Heart left ventricle (tissue), 16 donors: Measurements from ENCODE around the gene QKI. TPM values are rescaled to one million over a fixed set of nuclear protein-coding genes. Genes with fewer than 3 reads are reported as not detected.
"Not testable (repeated sequence)": the region's sequence is repeated elsewhere in the genome, so short reads cannot be mapped to it uniquely, and the experiment has no call there.

Experiments used
- ATAC-seq, 4 donors: fragments of 200-7000 bp; cut with Tn5 transposase; one replicate each; pipeline ENCODE4 v1.9.1; 2020 to 2022; ENCODE audit warnings: moderate library complexity in 4 of 4, mild to moderate bottlenecking in 3 of 4, moderate number of reproducible peaks in 1 of 4
- DNase-seq, 5 donors: peaks; one replicate each; pipeline ENCODE4 v3.0.0-alpha.2; 2020
- H3K27ac ChIP-seq, 12 donors: fragments of 200-600 bp; sonication (generic) in 4 of 12; one replicate each; pipeline versions ENCODE4 v1.5.0 to v1.8.0; 2016 to 2022; ENCODE audit warnings: mild to moderate bottlenecking in 2 of 12
- H3K27me3 ChIP-seq, 9 donors: fragments of 200-600 bp; sonication (generic) in 2 of 9; one replicate each; pipeline versions ENCODE4 v1.5.1 to v1.8.0; 2016 to 2022; ENCODE audit warnings: mild to moderate bottlenecking in 3 of 9
- H3K36me3 ChIP-seq, 9 donors: fragments of 200-600 bp; sonication (generic) in 2 of 9; one replicate each; pipeline versions ENCODE4 v1.5.0 to v1.8.0; 2018 to 2022; ENCODE audit warnings: mild to moderate bottlenecking in 2 of 9
- H3K4me1 ChIP-seq, 12 donors: fragments of 200-600 bp; sonication (generic) in 4 of 12; one replicate each; pipeline versions ENCODE4 v1.5.0 to v1.8.0; 2016 to 2022; ENCODE audit warnings: mild to moderate bottlenecking in 3 of 12
- H3K4me3 ChIP-seq, 12 donors: fragments of 200-600 bp; sonication (generic) in 4 of 12; one replicate each; pipeline versions ENCODE4 v1.5.0 to v1.8.0; 2017 to 2022; ENCODE audit warnings: mild to moderate bottlenecking in 9 of 12, moderate library complexity in 4 of 12
- H3K9me3 ChIP-seq, 12 donors: fragments of 200-600 bp; sonication (generic) in 4 of 12; one replicate each; pipeline versions ENCODE4 v1.5.0 to v1.8.0; 2016 to 2022; ENCODE audit warnings: mild to moderate bottlenecking in 1 of 12
- CTCF ChIP-seq, 12 donors: fragments of 200-600 bp; sonication (generic) in 4 of 12; IDR thresholded peaks; one replicate each; pipeline versions ENCODE4 v1.5.0 to v1.8.0; 2018 to 2022; ENCODE audit warnings: antibody characterized with exemption in 12 of 12, mild to moderate bottlenecking in 5 of 12
- POLR2A ChIP-seq, 2 donors: fragments of 450-650 bp; IDR thresholded peaks; one replicate each; pipeline ENCODE4 v1.6.1; 2017; ENCODE audit warnings: antibody characterized with exemption in 2 of 2, mild to moderate bottlenecking in 2 of 2, moderate library complexity in 2 of 2
- WGBS, 4 donors: extraction: QIAGEN DNeasy Blood & Tissue Kit in 2 of 4; methylation state at CpG; one replicate each; pipeline versions ENCODE4 v1.1.5 to v1.1.7; 2013 to 2018; 5-methylcytosine and 5-hydroxymethylcytosine counted together
- intact Hi-C, 10 donors: fragments of 100-400 bp; cut with DNase I; formaldehyde crosslinking; loops; one replicate each; pipeline versions ENCODE4 v1.11.1 to v1.14.2; 2022
- polyA plus RNA-seq, 2 donors: library from polyadenylated mRNA; stranded (reverse); fragments of 200-250 nt; gene quantifications; one replicate each; pipeline ENCODE4 v1.2.3, GENCODE V29; 2013
- total RNA-seq, 9 donors: library from RNA; depleted of rRNA in 2 of 9; stranded (reverse); fragments of >200 nt in 2 of 9; fragmentation: NEBNext Ultra II Directional in 3 of 9; extraction: Animal tissue kit (Norgen Biotek cat#: 25700) in 3 of 9; gene quantifications; one replicate each; pipeline versions ENCODE4 v1.1.0 to v1.2.4, GENCODE V29; 2016 to 2023
- donor health status: ischemic (EF 13 %, LVEDD 7.1; RV severe dilation, severe dysfunction).
- donor health status: healthy with polysubstance abuse.
- donor health status: DM: no; HTN: yes; CAD: no.
- donor health status: DM: no; HTN: no; CAD: no.
- donor health status: ischemic (EF 25% LVEDD 6.9; RV normal size, moderate dysfunction).
- donor health status: ischemic (EF 25% LVEDD 5.7; RV mildly dilated, moderate dysfunction).
- donor health status: healthy.
- donor health status: DM: yes; HTN: yes; CAD: no.
- donor health status: ischemic (EF 35%, LVEDD 5.7; RV mildly dilated, moderate dysfunction).
- donor health status: nonischemic (EF 11% LVEDD 7.7; RV severe dilation, severe dysfunction).
- donor health status: DM: yes; HTN: yes; CAD: no.
- donor health status: PGD.
- donor health status: ischemic (EF 29% LVEDD 5.4; RV normal size, mild dysfunction).
- donor health status: nonischemic (EF 23%, LVEDD 6.1; RV moderate dilation, normal function).

The QKI gene
- total and polyA plus RNA-seq, 11 donors, result 80.2 to 607 (median 474) TPM

- Histone ChIP-seq H3K4me1 (peaks cover 8 to 100% (median 86%) of the 10 kb centered on the region in 12 donors), H3K27ac (no peak overlapping the region), H3K36me3 (no peaks in the 10 kb centered on the region), H3K27me3 (no peaks in the 10 kb centered on the region), H3K9me3 (no peaks in the 10 kb centered on the region), H3K4me3 (no peak overlapping the region)
- peak in 3 of 4 donors; percentile 43 to 64 (median 57) for ATAC-seq
- TF ChIP-seq POLR2A (IDR thresholded peaks at IDR 0.05), result no peak
- no peak for TF ChIP-seq CTCF (IDR thresholded peaks at IDR 0.05)
- intact Hi-C loops, result loop anchor here in 3 of 10 donors (10.0 kb wide), 2 partner anchors 116 to 1486 kb away; no protein-coding TSS in a partner anchor
- DNase-seq, result peak; percentile 32 to 70 (median 59)
- 50 to 69% (median 62%) methylated on average over 4 of the region's 4 CpGs for WGBS, 4 donors
Observed at GRCh38 chr6:163438940-163439335, 24.4 kb downstream of the QKI start.

- 55 to 58% (median 56%) methylated on average over 10 of the region's 10 CpGs for WGBS, 4 donors
- not testable (repeated sequence) for DNase-seq, H3K9me3 ChIP-seq, ATAC-seq, H3K4me3 ChIP-seq, H3K27me3 ChIP-seq, H3K27ac ChIP-seq, H3K36me3 ChIP-seq
- intact Hi-C loops, result loop anchor here in 3 of 10 donors (10.0 kb wide), 2 partner anchors 115 to 1485 kb away; no protein-coding TSS in a partner anchor
- H3K4me1 ChIP-seq, result peaks cover 10 to 100% (median 85%) of the 10 kb centered on the region in 12 donors
Observed at GRCh38 chr6:163439390-163439789, 24.9 kb downstream of the QKI start.

- intact Hi-C loops, result loop anchor here in 3 of 10 donors (10.0 kb wide), 2 partner anchors 115 to 1485 kb away; no protein-coding TSS in a partner anchor
- Histone ChIP-seq H3K4me1 (peaks cover 10 to 100% (median 82%) of the 10 kb centered on the region in 12 donors), H3K36me3 (peaks cover 0 to 3% (median 0%) of the 10 kb centered on the region in 9 donors), H3K27me3 (no peaks in the 10 kb centered on the region), H3K4me3 (no peak overlapping the region), H3K27ac (no peak overlapping the region), H3K9me3 (no peaks in the 10 kb centered on the region)
- peak in 1 of 4 donors; percentile 34 for ATAC-seq
- TF ChIP-seq POLR2A (IDR thresholded peaks at IDR 0.05) (no peak), CTCF (IDR thresholded peaks at IDR 0.05) (no peak)
- no peak for DNase-seq
Observed at GRCh38 chr6:163439997-163440396, 25.5 kb downstream of the QKI start.

- Histone ChIP-seq H3K4me1 (peaks cover 12 to 99% (median 78%) of the 10 kb centered on the region in 12 donors), H3K9me3 (no peaks in the 10 kb centered on the region), H3K36me3 (peaks cover 0 to 5% (median 0%) of the 10 kb centered on the region in 9 donors), H3K27ac (no peak overlapping the region), H3K4me3 (peak overlapping the region in 1 of 12 donors; percentile 4), H3K27me3 (no peaks in the 10 kb centered on the region)
- DNase-seq (no peak), ATAC-seq (no peak)
- intact Hi-C loops, result no loop called here
- WGBS, 4 donors, result 41 to 53% (median 46%) methylated on average over 2 of the region's 2 CpGs
- no peak for TF ChIP-seq POLR2A (IDR thresholded peaks at IDR 0.05)
- no peak for TF ChIP-seq CTCF (IDR thresholded peaks at IDR 0.05)
Observed at GRCh38 chr6:163442336-163442735, 27.8 kb downstream of the QKI start.

GRCh38 chr6:163444077-163444476 is 29.6 kb downstream of the QKI start:
- Histone ChIP-seq H3K27ac (no peak overlapping the region), H3K9me3 (no peaks in the 10 kb centered on the region), H3K4me1 (peaks cover 12 to 99% (median 80%) of the 10 kb centered on the region in 12 donors), H3K4me3 (no peak overlapping the region), H3K36me3 (peaks cover 0 to 5% (median 0%) of the 10 kb centered on the region in 9 donors), H3K27me3 (no peaks in the 10 kb centered on the region)
- intact Hi-C loops, result no loop called here
- ATAC-seq, result peak in 3 of 4 donors; percentile 16 to 39 (median 24)
- no peak for DNase-seq
- WGBS, 4 donors, result 57 to 69% (median 59%) methylated on average over 2 of the region's 2 CpGs
- TF ChIP-seq CTCF (IDR thresholded peaks at IDR 0.05) (no peak), POLR2A (IDR thresholded peaks at IDR 0.05) (no peak)
